Measurements from ENCODE around the gene PRSS35.
"Not testable (repeated sequence)": the region's sequence is repeated elsewhere in the genome, so short reads cannot be mapped to it uniquely, and the experiment has no call there.

Gene PRSS35

GRCh38 chr6:83517500-83517899 lies 5.2 kb downstream of the PRSS35 start:
- DNase-seq (ENCODE audit: low spot score), result no peak

- no peak for DNase-seq (ENCODE audit: low spot score)
Measured at GRCh38 chr6:83518816-83519480, 6.6 kb downstream of the PRSS35 start.

GRCh38 chr6:83536034-83536646 lies 23.8 kb downstream of the PRSS35 start:
- DNase-seq (ENCODE audit: low spot score), result no peak

DNA sequence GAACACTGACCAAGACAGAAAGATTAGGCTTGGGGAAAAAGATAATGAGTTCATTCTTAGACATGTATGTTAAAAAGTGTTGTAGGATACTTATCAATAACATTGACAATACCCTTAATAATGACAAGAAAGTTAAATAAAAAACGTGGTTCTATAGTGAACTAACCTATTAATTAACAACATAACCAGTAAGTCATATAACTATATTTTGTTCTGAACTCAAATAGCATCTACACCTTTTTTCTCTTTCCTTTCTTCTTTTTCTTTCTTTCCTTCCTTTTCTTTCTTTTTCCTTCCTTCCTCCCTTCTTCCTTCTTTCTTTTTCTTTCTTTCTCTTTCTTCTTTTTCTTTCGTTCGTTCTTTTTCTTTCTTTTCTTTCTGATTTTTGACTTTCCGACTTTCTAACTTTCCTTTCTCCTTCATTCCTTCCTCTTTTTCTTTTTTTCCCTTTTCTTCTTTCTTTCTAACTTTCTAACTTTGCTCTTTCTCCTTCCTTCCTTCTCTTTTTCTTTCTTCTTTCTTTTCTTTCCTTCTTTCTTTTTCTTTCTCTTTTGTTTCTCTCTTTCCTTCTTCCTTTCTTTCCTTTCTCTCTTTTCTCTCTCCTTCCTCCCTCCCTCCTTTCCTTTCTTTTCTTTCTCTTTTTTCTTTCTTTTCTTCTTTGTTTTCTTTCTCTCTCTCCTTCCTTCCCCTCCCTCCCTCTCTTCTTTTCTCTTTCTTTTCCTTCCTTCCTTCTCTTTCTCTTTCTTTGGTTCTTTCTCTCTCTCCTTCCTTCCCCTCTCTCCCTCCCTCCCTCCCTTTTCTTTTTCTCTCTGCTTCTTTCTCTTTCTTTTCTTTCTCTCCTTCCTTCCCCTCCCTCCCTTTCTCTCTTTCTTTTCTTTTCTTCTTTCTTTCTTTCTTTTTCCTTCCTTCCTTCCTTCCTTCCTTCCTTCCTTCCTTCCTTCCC lies 24.6 kb downstream of the PRSS35 start:
- DNase-seq (ENCODE audit: low spot score), result no peak

GRCh38 chr6:83539678-83540077 lies 27.3 kb downstream of the PRSS35 start:
- no peak for DNase-seq (ENCODE audit: low spot score)

DNA sequence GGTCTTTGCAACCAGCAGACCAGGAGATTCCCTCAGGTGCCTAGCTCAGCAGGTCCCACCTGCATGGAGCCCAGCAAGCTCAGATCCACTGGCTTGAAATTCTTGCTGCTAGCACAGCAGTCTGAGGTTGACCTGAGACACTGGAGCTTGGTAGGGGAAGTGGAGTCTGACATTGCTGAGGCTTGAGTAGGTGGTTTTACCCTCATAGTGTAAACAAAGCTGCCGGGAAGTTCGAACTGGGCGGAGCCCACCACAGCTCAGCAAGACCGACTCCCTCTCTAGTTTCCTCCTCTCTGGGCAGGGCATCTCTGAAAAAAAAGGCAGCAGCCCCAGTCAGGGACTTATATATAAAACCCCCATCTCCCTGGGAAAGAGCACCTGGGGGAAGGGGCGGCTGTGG lies 34.3 kb downstream of the PRSS35 start:
- no peak for DNase-seq (ENCODE audit: low spot score)

DNA sequence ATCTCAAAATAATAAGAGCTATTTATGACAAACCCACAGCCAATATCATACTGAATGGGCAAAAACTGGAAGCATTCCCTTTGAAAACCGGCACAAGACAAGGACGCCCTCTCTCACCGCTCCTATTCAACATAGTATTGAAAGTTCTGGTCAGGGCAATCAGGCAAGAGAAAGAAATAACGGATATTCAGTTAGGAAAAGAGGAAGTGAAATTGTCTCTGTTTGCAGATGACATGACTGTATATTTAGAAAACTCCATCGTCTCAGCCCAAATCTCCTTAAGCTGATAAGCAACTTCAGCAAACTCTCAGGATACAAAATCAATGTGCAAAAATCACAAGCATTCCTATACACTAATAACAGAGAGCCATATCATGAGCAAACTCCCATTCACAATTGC lies 38.1 kb downstream of the PRSS35 start:
- not testable (repeated sequence) for DNase-seq (ENCODE audit: low spot score)

GRCh38 chr6:83551748-83552147 lies 39.4 kb downstream of the PRSS35 start:
- DNase-seq (ENCODE audit: low spot score), result not testable (repeated sequence)

- no peak for DNase-seq (ENCODE audit: low spot score)
Measured at GRCh38 chr6:83556871-83557270, 44.5 kb downstream of the PRSS35 start.

DNA sequence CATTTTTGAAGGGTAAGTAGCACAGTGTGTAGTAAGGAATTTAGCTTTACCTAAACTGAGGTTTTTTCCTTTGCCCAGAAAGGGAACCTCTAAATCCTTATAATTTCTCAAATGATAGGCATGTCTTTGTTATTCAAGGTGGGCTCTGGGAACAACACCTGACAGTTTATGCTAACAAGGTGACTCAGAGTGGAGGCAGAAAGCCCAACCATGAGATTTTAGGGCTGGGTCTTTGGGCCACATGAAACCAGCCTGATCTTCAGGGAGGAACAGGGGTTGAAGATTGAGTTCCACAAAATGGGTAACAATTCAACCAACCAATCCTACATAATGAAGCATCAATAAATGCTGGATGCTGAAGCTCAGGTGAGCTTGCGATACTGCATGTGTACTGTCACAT lies 46.6 kb downstream of the PRSS35 start:
- DNase-seq (ENCODE audit: low spot score), result no peak

DNA sequence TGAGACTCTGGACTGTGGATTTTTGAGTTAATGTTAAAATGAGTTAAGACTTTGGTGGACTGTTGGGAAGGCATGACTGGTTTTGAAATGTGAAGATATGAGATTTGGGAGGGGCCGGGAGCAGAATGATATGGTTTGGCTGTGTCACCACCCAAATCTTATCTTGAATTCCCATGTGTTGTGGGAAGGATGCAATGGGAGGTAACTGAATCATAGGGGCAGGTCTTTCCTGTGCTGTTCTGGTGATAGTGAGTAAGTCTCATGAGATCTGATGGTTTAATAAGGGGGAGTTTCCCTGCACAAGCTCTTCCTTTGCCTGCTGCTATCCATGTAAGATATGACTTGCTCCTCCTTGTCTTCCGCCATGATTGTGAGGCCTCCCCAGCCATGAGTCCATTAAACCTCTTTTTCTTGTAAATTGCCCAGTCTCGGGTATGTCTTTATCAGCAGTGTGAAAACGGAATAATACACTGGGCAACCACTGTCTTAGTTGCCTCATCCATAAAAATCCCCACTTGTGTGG lies 59.4 kb downstream of the PRSS35 start:
- not testable (repeated sequence) for DNase-seq (ENCODE audit: low spot score)

DNA sequence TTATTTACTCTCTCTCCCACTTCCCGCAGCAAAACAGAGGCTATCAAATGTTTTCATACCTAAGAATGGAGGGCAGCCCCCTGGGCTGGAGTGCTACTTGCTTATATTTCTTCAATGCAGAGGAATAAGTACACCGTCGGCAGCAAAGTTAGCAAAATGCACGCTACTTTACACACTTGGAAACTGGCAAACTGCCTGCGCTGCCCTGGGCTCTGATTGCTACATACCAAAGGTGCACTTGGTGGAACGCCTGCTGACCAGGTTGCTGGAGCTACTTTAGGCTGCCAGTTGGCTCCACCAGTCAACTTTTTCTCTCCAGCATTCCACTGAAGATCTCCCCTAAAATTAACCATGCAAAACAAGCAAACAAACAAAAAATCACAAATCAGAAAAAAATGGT lies 62.4 kb downstream of the PRSS35 start:
- no peak for DNase-seq (ENCODE audit: low spot score)

Measured in pons (tissue), 1 donor.